Caco-2 (cell line): Measurements from ENCODE around the gene SENP7. TPM values are rescaled to one million over a fixed set of nuclear protein-coding genes. Genes with fewer than 3 reads are reported as not detected.
"Not testable (repeated sequence)": the region's sequence is repeated elsewhere in the genome, so short reads cannot be mapped to it uniquely, and the experiment has no call there.

ENCODE experiments used
- BruUV-seq: library from RNA; stranded (reverse); fragments of 400-500 nt; replicated peaks from 2 replicates; lab custom pipeline; 2021; lab: Mats Ljungman, UMichigan
- CTCF ChIA-PET: fragments of 300-600 bp; sonication (Branson Sonifier 250); formaldehyde crosslinking; loops from one replicate; lab custom pipeline; 2022; ENCODE audit warnings: antibody characterized with exemption; lab: Charles Lee
- POLR2A ChIA-PET: fragments of 300-600 bp; sonication (Branson Sonifier 250); formaldehyde crosslinking; loops from one replicate; lab custom pipeline; 2022; ENCODE audit warnings: antibody characterized with exemption; lab: Charles Lee
- DNase-seq, 2 experiments: peaks; one replicate each; pipeline versions ENCODE4 v3.0.0 to v3.0.0-alpha.2; 2020 to 2022
- H3K27me3 ChIP-seq: replicated peaks from 2 replicates; pipeline ENCODE4 v1.6.0; 2011; ENCODE audit warnings: low read length; ENCODE audit not compliant: control insufficient read depth, insufficient read depth
- H3K36me3 ChIP-seq: 2 replicates; pipeline ENCODE4 v1.5.1; 2011; ENCODE audit warnings: low read length; ENCODE audit not compliant: control insufficient read depth, insufficient read depth
- H3K4me1 ChIP-seq: fragments of 250-450 bp; sonication (Bioruptor Pico); 2 replicates; pipeline ENCODE4 v1.5.1; 2020; ENCODE audit warnings: mild to moderate bottlenecking
- H3K4me3 ChIP-seq: 2 replicates; pipeline ENCODE4 v1.5.1; 2011; ENCODE audit warnings: low read depth, mild to moderate bottlenecking, control low read depth, low read length
- H3K9me3 ChIP-seq: fragments of 250-450 bp; sonication (Bioruptor Pico); 2 replicates; pipeline ENCODE4 v1.5.1; 2020; ENCODE audit warnings: mild to moderate bottlenecking, moderate library complexity
- H3K27ac Mint-ChIP-seq: one replicate; pipeline ENCODE4 v1.8.0; 2022; ENCODE audit warnings: mixed read lengths; ENCODE audit not compliant: unreplicated experiment
- H3K27me3 Mint-ChIP-seq: one replicate; pipeline ENCODE4 v1.8.0; 2022; ENCODE audit warnings: mixed read lengths; ENCODE audit not compliant: insufficient read depth, unreplicated experiment
- H3K36me3 Mint-ChIP-seq: one replicate; pipeline ENCODE4 v1.8.0; 2022; ENCODE audit warnings: mild to moderate bottlenecking, mixed read lengths; ENCODE audit not compliant: insufficient read depth, unreplicated experiment
- H3K4me1 Mint-ChIP-seq: one replicate; pipeline ENCODE4 v1.8.0; 2022; ENCODE audit warnings: low read depth, mixed read lengths; ENCODE audit not compliant: unreplicated experiment
- H3K4me3 Mint-ChIP-seq: one replicate; pipeline ENCODE4 v1.8.0; 2022; ENCODE audit warnings: mild to moderate bottlenecking, moderate library complexity, mixed read lengths; ENCODE audit not compliant: unreplicated experiment
- H3K9me3 Mint-ChIP-seq: one replicate; pipeline ENCODE4 v1.8.0; 2022; ENCODE audit warnings: mixed read lengths; ENCODE audit not compliant: unreplicated experiment
- intact Hi-C: fragments of 100-400 bp; cut with micrococcal nuclease; formaldehyde crosslinking; loops from one replicate; pipeline ENCODE4 v1.10.0; 2022; ENCODE audit not compliant: unreplicated experiment
- total RNA-seq: library from RNA; stranded (reverse); gene quantifications from 2 replicates; pipeline ENCODE4 v1.2.3, GENCODE V29; 2022
- TF ChIP-seq, protein P1 (sequence below), 2 experiments: fragments of 200-600 bp in 1 of 2; IDR thresholded peaks; 1 replicate in 1 of 2; 2 replicates in 1 of 2; pipeline versions ENCODE4 v1.5.1 to v1.8.0; 2011 to 2022; ENCODE audit warnings: antibody characterized with exemption in 1 of 2, control low read depth in 1 of 2, inconsistent platforms in 1 of 2, low read depth in 1 of 2, low read length in 1 of 2, mild to moderate bottlenecking in 1 of 2, moderate library complexity in 1 of 2; ENCODE audit not compliant: insufficient read depth in 1 of 2, severe bottlenecking in 1 of 2, unreplicated experiment in 1 of 2

SENP7 gene
- total RNA-seq, 1 experiment from 2014 or later = 8.5 TPM

DNA sequence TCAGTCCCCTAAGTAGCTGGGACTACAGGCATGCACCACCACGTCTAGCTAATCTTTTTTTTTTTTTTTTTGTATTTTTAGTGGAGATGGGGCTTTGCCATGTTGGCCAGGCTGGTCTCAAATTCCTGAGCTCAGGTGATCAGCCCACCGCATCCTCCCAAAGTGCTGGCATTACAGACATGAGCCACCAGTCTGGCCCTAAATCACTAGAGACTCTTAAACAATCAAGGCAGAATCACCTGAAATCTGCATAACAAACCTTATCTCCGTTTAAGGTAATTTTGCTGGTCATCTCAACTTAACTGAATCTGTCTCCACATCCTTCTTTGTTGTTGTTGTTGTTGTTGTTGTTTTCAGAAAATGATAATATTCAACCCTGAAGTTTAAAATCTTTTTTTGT is 43.1 kb upstream of the SENP7 start:
- H3K27me3 Mint-ChIP-seq = no peaks in the 10 kb centered on the region
- H3K4me1 ChIP-seq = no peaks in the 10 kb centered on the region
- H3K4me1 Mint-ChIP-seq = no peaks in the 10 kb centered on the region
- no peak overlapping the region for H3K4me3 Mint-ChIP-seq
- no TSS peak for BruUV-seq
- ChIA-PET CTCF (no interaction called here), POLR2A (no interaction called here)
- intact Hi-C loops = no loop called here
- DNase-seq = no peak
- no peaks in the 10 kb centered on the region for H3K36me3 ChIP-seq
- no peaks in the 10 kb centered on the region for H3K9me3 Mint-ChIP-seq
- no peak overlapping the region for H3K27ac Mint-ChIP-seq
- no peaks in the 10 kb centered on the region for H3K9me3 ChIP-seq
- no peaks in the 10 kb centered on the region for H3K36me3 Mint-ChIP-seq
- H3K27me3 ChIP-seq = no peaks in the 10 kb centered on the region
- TF ChIP-seq, protein P1, sequence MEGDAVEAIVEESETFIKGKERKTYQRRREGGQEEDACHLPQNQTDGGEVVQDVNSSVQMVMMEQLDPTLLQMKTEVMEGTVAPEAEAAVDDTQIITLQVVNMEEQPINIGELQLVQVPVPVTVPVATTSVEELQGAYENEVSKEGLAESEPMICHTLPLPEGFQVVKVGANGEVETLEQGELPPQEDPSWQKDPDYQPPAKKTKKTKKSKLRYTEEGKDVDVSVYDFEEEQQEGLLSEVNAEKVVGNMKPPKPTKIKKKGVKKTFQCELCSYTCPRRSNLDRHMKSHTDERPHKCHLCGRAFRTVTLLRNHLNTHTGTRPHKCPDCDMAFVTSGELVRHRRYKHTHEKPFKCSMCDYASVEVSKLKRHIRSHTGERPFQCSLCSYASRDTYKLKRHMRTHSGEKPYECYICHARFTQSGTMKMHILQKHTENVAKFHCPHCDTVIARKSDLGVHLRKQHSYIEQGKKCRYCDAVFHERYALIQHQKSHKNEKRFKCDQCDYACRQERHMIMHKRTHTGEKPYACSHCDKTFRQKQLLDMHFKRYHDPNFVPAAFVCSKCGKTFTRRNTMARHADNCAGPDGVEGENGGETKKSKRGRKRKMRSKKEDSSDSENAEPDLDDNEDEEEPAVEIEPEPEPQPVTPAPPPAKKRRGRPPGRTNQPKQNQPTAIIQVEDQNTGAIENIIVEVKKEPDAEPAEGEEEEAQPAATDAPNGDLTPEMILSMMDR (IDR thresholded peaks at IDR 0.05; ENCODE audit: insufficient read depth in 1 of 2, low read depth in 1 of 2, low read length in 1 of 2, severe bottlenecking in 1 of 2, unreplicated experiment in 1 of 2) = no peak
- H3K4me3 ChIP-seq = no peak overlapping the region

DNA sequence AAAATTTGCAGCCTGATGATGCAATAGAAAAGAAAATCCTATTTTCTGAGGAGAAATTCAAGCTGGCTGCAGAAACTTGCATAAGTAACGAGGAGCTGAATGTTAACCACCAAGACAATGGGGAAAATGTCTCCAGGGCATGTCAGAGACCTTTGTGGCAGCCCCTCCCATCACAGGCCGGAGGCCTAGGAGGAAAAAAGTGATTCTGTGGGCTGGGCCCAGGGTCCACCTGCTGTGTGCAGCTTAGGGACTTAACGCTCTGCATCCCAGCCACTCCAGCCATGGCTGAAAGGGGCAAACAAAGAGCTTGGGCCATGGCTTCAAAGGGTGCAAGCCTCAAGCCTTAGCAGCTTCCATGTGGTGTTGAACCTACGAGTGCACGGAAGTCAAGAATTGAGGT is 40.4 kb upstream of the SENP7 start:
- intact Hi-C loops, H3K4me1 Mint-ChIP-seq, DNase-seq, H3K4me1 ChIP-seq, H3K27me3 ChIP-seq, POLR2A ChIA-PET, H3K36me3 ChIP-seq, H3K4me3 Mint-ChIP-seq, H3K4me3 ChIP-seq, H3K36me3 Mint-ChIP-seq, H3K27me3 Mint-ChIP-seq, H3K27ac Mint-ChIP-seq, H3K9me3 ChIP-seq, CTCF ChIA-PET, BruUV-seq, H3K9me3 Mint-ChIP-seq: not testable (repeated sequence)

DNA sequence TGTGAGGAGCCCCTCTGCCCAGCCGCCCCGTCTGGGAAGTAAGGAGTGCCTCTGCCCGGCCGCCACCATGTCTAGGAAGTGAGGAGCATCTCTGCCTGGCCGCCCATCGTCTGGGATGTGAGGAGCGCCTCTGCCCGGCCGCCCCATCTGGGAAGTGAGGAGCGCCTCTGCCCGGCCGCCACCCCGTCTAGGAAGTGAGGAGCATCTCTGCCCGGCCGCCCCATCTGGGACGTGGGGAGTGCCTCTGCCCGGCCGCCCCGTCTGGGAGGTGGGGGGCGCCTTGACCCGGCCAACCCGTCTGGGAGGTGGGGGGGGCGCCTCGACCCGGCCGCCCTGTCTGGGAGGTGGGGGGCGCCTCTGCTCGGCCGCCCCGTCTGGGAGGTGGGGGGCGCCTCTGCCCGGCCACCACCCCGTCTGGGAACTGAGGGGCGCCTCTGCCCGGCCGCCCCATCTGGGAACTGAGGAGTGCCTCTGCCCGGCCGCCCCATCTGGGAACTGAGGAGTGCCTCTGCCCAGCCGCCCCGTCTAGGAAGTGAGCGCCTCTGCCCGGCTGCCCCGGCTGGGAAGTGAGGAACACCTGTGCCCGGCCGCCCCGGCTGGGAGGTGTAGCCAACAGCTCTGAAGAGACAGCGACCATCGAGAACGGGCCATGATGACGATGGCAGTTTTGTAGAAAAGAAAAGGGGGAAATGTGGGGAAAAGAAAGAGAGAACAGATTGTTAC is 38.5 kb upstream of the SENP7 start:
- BruUV-seq, H3K27ac Mint-ChIP-seq, H3K9me3 ChIP-seq, CTCF ChIA-PET, H3K36me3 Mint-ChIP-seq, H3K27me3 ChIP-seq, H3K9me3 Mint-ChIP-seq, H3K36me3 ChIP-seq, POLR2A ChIA-PET, DNase-seq, intact Hi-C loops, H3K4me3 Mint-ChIP-seq, H3K4me3 ChIP-seq, H3K27me3 Mint-ChIP-seq: not testable (repeated sequence)
- H3K4me1 ChIP-seq = peaks cover 12% of the 10 kb centered on the region
- peaks cover 15% of the 10 kb centered on the region for H3K4me1 Mint-ChIP-seq

DNA sequence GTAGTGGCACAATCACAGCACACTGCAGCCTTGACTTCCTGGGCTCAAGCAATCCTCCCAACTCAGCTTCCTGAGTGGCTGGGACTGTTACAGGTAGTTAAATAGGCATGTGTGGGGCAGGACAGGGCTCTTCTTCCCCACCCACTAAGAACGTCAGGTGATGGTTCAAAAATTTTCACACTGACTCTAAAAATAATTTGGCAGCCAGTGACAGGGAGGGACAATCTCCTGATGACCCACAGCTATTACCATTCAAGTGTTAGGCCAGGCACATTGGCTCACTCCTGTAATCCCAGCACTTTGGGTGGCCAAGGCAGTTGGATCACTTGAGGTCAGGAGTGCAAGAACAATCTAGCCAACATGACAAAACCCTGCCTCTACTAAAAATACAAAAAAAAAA is 36.5 kb upstream of the SENP7 start:
- no peaks in the 10 kb centered on the region for H3K36me3 Mint-ChIP-seq
- no peak overlapping the region for H3K4me3 Mint-ChIP-seq
- Histone ChIP-seq H3K4me1 (peaks cover 12% of the 10 kb centered on the region), H3K4me3 (no peak overlapping the region), H3K27me3 (no peaks in the 10 kb centered on the region), H3K36me3 (no peaks in the 10 kb centered on the region), H3K9me3 (peaks cover 3% of the 10 kb centered on the region; the same call in 1 of the 2 replicates)
- H3K27me3 Mint-ChIP-seq = no peaks in the 10 kb centered on the region
- intact Hi-C loops = loop anchor here (2.0 to 10.0 kb wide), 2 partner anchors 37 to 165 kb away; partner anchors contain the start of gene SENP7
- CTCF ChIA-PET = no interaction called here
- no TSS peak for BruUV-seq
- TF ChIP-seq, protein P1 (IDR thresholded peaks at IDR 0.05; ENCODE audit: insufficient read depth in 1 of 2, low read depth in 1 of 2, low read length in 1 of 2, severe bottlenecking in 1 of 2, unreplicated experiment in 1 of 2) = no peak
- POLR2A ChIA-PET = no interaction called here
- H3K27ac Mint-ChIP-seq = no peak overlapping the region
- DNase-seq = no peak
- H3K9me3 Mint-ChIP-seq = no peaks in the 10 kb centered on the region
- H3K4me1 Mint-ChIP-seq = peaks cover 15% of the 10 kb centered on the region
